Right lung (tissue), 5 donors: ENCODE results near the gene TIPRL. TPM values are rescaled to one million over a fixed set of nuclear protein-coding genes. Genes with fewer than 3 reads are reported as not detected.
"Not testable (repeated sequence)": the region's sequence is repeated elsewhere in the genome, so short reads cannot be mapped to it uniquely, and the experiment has no call there.

Source experiments
- DNase-seq, 2 donors: peaks; one replicate each; pipeline ENCODE4 v3.0.0-alpha.2; 2013
- polyA plus RNA-seq, 5 donors: library from polyadenylated mRNA; unstranded; fragments of 120-200 nt; gene quantifications; one replicate each; pipeline versions ENCODE4 v1.2.1 to v1.2.3, GENCODE V29; 2013; ENCODE audit warnings: inconsistent platforms in 1 of 5, low replicate concordance in 1 of 5; ENCODE audit not compliant: insufficient read length in 5 of 5, insufficient read depth in 1 of 5

TIPRL gene
- polyA plus RNA-seq, 5 donors: 45.4 to 62.3 (median 56.2) TPM

DNA sequence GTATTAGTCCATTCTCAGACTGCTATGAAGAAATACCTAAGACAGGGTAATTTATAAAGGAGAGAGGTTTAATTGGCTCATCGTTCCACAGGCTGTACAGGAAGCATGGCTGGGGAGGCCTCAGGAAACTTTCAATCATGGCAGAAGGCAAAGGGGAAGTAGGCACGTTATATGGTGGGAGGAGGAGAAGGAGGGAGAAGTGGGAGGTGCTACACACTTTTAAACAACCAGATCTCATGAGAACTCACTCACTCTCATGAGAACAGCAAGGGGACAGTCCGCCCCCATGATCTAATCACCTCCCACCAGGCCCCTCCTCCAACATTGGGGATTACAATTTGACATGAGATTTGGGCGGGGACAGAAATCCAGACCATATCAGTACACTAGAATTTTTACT, 24.1 kb upstream of the TIPRL start:
- DNase-seq: not testable (repeated sequence)

DNA sequence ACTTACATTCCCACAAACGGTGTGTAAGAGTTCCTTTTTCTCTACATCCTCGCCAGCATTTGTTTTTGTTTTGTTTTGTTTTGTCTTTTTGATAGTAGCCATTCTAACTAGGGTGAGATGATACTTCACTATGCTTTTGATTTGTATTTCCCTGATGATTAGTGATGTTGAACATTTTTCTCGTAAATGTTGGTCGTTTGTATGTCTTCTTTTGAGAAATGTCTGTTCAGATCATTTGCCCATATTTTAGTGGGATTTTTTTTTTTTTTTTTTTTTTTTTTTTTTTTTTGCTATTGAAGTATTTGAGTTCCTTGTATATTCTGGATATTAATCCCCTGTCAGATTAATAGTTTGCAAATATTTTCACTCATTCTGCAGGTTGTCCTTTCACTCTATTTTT, 22.9 kb upstream of the TIPRL start:
- no peak for DNase-seq

DNA sequence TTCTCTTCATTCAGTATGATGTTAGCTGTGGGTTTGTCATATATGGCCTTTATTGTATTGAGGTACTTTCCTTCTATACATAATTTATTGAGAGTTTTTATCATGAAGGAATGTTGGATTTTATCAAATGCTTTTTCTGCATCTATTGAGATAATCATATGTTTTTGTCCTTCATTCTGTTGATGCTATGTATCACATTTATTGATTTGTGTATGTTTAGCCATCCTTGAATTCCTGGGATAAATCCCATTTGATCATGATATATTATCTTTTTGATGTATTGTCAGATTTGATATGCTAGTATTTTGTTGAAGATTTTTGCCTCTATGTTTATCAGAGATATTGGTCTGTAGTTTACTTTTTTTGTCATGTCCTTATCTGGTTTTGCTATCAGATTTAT, 21.1 kb upstream of the TIPRL start:
- DNase-seq: no peak

DNA sequence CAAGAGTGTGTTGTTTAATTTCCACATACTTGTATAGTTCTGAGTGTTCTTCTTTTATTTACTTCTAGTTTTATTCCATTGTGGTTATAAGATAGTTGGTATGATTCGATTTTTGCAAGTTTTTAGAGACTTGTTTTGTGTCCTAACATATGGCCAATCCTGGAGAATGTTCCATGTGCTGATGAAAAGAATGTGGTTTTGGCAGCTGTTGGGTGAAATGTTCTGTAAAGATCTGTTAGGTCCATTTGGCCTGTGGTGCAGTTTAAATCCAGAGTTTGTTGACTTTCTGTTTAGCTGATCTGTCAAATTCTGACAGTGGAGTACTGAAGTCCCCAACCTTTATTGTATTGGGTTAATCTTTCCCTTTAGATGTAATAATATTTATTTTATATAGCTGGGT, 19.5 kb upstream of the TIPRL start:
- DNase-seq: no peak

DNA sequence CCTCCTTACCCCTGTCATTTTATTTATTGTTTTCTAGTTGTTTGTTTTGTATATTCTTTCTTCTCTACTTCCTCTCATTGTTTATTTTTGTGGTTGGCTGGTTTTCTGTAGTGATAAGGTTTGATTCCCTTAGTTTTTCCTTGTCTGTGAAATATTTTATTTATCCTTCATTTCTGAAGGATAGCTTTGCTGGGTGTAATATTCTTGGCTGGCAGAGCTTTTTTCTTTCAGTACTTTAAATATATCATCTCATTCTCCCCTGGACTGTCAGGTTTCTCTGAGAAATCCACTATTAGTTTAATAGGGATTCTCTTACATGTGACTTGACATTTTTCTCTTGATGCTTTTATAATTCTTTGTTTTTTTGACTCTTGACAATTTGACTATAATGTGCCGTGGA, 18.8 kb upstream of the TIPRL start:
- DNase-seq: no peak

DNA sequence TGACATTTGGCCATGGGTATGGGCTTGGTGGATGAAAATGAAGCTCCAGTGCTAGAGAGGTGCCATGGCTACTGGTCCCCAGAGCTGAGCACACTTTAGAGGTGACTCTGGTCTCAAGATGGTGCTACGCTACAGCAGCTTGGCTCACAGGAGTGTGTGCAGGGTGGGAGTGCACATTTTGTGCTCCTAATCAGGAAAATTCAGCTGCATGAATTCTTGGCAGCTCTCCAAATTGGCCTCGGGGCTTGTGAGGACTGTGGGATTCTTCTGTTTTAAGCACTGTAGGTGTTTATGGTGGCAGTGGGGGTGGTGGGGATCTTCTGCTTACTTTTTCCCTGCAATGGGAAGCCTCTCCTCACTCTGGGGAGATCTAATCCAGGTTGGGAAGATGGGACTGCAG, 17.3 kb upstream of the TIPRL start:
- DNase-seq: no peak

DNA sequence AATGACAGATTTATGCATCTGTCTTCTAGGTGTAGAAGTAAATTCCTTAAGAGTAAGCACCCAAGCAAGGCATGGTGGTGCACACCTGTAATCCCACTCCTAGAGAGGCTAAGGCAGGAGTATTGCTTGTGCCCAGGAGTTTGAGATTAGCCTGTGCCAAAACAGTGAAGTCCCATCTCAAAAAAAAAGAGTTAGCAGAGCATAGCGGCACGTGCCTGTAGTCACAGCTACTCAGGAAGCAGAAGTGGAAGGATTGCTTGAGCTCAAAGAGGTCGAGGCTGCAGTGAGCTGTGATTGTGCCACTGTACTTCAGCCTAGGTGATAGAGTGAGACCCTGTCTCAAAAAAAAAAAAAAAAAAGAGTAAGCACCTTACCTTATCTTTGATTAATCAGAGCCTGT, 15.1 kb upstream of the TIPRL start:
- no peak for DNase-seq

DNA sequence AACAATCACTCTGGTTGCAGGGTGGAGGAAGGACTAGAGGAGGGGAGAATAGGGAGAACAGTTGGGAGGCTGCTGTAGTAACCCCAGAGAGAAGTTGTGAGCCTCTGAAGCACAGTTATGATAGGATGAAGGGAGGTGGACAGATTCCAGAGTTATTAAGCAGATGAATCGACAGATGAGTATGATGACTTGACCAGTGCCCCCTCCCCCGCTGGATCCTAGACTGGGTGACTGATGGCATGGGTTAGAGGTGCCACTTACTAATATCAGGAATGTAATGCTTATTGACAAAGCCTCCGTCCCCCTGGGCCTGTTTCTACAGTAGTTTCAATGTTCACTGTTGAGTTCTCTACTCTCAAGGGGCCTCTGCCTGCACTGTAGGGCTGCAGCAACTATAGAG, 14.0 kb upstream of the TIPRL start:
- DNase-seq: no peak

DNA sequence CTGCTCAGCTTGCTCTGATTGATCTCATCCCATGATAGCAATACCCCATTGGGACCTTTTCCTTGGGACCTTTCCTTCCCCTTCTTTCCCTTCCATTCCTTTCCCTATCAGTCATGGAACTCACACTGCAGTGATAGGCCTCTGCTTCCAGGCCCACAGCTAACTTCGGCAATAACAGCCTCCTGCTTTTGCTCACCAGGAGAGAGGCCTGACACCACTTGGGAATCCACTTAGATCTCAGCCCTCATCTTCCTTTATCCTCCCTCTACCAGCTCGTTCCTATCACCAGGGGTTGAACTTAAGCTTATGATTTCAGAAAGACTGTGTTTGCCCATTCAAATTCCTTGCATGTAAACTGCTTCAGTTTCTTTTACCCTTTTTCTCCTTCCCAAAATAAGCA, 11.0 kb upstream of the TIPRL start:
- no peak for DNase-seq

DNA sequence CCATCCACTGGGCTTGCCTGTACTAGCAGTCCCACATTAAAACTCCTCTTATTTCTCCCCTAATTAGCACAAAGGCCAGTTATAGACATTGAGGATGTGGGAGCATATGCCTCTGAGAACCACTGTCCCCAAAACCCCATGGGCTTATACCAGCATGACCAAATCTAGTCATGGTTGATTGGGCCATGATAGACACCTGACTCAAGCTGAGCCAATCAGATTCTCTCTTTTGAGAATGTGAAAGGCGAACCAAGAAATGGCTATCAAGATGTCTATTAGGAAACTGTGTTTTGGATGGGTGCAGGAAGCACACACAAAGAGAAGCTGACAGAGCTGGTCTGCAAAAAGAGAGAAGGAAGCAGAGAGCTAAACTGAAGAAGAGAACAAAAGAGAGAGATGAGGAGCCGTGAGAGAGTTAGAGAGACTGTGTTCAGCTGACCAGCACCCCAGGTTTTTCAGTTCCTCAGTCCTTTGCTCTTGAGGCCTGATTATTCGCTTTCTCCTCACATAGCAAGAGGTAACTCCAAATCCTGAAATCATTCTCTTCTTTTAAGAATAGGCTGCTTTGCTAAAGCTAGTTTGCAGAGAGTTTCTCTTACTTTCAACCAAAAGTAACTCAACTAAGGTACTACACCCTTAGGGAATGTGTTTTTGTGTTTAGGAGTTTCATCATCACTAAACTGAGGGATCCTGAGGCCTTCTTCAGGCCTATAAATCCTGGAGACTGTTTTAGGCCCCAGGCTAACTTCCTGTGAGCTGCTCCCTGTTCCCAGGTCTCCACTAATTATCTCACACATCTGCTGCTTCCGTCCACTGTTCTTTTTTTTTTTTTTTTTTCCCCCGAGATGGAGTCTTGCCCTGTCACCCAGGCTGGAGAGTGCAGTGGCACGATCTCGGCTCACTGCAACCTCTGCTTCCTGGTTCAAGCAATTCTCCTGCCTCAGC, 7.9 kb upstream of the TIPRL start:
- DNase-seq: no peak

DNA sequence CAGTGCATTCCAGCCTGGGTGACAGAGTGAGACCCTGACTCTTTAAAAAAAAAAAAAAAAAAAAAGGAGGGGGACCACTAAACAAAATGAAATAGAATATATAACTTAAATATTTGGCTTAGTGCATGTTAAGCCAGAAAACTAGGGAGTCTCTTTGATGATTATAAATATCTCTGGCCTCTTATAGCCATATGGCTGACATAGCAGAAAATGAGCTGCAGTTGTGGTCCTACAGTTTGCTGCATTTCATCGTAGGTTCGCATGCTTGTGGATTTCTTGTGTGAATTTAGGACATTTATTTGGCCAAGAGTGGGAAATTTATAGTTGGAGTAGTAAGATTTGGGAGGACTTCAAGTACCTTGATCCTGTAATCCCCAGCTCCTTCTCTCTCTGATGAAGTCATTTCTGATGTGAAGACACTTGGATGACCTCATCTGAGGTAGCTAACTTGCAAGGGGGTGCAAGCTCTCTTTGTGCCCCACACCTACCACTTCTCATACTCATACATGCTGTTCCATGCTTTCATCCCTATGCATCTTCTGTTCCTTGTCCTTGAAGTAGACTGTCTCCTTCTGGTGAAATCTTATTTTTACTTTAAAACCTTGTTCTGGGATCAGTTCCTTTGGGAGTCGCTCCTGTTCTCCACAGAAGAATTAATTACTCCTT, 6.4 kb upstream of the TIPRL start:
- DNase-seq: no peak

DNA sequence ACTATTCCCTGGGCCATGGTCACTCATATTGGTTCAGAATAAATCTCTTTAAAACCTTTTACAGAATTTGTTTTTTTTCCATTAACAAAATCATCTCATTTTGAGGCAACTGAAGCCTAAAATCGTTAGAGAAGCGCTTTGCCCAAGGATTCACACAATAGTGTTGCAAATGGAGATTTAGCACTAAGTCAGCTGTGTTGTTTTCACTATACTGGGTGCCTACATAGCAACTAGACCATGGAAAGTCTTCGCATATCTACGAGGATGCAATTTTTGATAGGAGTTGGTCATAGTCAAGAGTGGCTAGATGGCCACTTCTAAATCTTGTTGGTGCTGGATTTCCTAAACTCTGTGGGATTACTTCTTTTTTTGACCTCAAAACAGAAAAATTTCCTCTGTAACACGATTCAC, 530 bp upstream of the TIPRL start:
- no peak for DNase-seq

DNA sequence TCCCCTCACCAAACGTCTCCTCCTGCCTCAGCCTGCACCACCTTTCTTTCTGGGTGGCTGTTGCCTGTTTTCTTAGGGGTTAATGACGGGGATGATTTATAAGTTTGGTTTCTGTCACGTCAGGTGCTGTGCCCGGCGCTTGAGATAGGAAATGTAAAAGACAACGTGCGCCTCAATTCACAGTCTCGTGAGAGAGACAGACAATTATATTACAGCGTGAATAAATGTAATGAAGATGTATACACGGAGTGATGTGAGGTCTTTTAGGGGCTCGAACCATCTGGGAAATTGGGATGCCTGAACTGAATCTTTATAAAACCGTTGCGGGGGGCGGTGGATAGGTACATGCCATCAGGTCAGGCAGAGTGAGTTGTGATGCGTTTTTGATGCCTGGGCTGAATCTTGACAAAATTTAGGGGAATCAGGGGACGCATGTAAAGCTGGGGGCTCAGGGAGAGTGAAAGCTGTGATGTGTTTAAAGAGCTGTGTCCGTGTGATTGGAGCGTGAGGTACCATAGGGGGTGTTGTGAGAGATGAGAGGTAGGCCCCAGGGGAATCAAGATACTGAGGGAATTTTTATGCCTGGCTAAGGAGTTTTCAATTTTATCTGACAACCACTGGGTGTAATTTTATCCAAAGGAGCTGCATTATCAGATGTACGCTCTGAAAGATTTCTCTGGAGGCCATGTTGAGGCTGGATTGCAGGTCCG, 831 bp downstream of the TIPRL start:
- DNase-seq: peak in 1 of 2 donors; percentile 12

DNA sequence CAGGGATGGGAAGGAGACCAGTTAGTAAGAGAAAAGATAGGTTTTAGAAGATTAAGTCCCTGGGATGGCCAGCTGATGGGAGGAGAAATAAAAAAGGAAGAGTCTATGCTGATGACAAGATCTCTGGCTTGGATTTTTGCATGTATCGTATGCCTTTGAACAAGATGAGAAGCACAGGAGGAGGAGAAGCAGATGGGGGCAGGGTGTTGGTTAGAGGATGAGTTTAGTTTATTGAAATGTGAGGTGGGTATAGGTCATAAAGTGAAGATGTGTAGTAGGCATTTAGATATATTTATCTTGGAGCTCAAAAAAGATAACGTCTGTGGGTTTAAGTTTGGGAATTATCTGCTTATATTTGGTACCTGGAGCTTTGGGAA, 1.4 kb downstream of the TIPRL start:
- DNase-seq: no peak

DNA sequence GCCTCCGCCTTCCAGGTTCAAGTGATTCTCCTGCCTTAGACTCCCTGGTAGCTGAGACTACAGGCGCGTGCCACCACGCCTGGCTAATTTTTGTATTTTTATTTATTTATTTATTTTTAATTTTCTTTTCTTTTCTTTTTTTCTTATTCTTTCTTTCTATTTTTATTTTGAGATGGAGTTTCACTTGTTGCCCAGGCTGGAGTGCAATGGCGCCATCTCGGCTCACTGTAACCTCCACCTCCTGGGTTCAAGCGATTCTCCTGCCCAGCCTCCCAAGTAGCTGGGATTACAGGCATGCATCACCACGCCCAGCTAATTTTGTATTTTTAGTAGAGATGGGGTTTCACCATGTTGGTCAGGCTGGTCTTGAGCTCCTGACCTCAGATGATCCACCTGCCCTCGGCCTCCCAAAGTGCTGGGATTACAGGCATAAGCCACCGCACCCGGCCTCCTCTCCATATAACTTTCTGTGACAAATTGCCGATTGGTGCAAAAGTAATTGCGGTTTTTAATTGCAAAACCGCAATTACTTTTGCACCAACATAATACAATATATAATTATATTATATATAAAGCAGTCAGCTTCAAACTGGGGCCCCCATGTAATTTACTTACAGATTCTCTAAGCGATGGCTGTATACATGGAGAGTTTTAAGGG, 2.4 kb downstream of the TIPRL start:
- DNase-seq: not testable (repeated sequence)

DNA sequence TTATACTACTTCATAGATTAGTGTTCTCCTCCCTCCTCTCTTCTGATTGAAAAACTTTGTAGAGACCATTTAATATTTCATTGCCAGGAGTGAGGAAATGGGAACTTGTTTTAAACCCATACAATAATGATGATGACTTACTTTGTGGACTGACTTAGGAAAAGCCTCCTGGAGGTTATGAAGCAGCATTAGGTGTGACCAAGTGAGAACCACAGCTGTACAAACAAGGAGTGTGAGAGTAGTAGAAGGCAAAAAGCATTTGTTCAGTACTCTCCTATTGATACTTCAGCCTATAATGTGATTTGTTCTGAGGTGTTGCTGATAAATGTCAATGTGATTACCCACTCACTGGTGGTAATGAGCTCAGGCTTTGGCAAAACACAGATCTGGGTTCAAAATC, 8.4 kb downstream of the TIPRL start:
- DNase-seq: no peak

DNA sequence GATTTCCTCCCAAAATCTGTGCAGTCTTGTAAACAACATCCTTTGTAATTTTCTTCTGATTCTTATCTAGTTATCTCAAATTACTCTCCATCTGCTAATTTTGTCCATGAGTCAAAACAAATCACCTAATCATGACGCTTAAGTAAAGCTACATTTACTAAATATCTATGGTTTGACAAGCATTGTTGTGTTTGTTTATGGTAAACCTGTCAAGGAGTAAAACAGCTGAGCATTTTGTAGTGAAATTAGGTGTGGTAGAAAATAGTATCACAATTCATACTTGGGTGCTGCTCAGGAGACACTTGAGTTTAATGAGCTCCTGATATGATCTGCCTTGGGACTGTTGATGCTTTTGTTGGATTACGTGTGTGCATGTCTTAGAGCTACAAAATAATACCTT, 11.6 kb downstream of the TIPRL start:
- DNase-seq: peak in 1 of 2 donors; percentile 6

DNA sequence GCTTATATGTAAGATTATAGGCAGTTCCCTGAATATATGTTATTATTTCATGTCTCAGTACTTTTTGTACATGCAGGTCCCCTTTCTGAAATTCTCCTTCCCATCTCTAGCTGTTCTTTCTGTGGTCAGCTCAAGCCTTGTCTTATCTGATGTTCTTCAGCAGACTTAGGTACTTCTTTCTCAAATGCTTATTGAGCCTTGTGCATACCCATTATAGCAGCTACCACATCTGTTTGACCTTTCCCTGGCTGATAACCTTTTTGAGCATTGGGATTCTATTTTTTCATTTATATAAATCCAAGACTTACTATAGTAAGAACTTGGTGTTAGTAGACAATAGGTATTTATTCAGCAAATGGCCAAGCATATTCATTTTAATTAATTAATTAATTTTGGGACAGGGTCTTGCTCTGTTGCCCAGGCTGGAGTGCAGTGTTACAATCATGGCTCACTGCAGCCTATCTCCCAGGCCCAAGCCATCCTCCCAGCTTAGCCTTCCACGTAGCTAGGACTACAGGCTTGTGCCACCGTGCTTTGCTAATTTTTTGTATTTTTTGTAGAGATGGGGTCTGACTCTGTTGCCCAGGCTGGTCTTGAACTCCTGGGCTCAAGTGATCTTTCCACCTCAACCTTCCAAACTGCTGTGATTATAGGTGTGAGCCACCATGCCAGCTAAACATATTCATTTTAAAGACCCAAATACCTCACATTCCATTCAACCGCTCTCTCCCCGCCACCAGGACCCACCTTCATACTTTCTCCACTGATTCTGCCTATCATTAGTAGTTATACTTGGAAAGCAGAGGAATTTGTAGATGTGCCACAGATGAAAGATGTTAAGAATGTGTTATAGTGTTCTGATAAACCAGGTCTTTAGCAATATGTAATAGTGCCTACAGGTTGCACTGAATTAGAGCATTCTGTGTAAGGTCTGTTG, 16.7 kb downstream of the TIPRL start:
- DNase-seq: no peak

DNA sequence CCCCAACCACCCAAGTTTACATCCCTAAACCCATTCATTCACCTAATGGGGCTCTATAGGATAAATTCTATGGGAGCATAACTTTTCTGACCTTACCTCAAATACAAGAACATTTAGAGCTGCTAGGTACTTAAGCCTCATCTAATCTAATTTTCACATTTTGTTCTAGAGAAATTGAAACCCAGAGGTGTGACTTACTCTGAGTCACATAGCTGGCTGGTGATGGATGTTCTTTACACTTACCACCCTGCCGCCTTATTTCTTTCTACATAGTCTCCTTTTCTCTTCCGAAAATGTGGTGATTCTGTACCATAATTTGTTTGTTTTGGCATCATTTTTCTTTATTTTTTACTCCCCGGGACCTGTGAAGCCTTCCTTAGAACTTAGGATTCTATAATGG, 20.3 kb downstream of the TIPRL start:
- no peak for DNase-seq

DNA sequence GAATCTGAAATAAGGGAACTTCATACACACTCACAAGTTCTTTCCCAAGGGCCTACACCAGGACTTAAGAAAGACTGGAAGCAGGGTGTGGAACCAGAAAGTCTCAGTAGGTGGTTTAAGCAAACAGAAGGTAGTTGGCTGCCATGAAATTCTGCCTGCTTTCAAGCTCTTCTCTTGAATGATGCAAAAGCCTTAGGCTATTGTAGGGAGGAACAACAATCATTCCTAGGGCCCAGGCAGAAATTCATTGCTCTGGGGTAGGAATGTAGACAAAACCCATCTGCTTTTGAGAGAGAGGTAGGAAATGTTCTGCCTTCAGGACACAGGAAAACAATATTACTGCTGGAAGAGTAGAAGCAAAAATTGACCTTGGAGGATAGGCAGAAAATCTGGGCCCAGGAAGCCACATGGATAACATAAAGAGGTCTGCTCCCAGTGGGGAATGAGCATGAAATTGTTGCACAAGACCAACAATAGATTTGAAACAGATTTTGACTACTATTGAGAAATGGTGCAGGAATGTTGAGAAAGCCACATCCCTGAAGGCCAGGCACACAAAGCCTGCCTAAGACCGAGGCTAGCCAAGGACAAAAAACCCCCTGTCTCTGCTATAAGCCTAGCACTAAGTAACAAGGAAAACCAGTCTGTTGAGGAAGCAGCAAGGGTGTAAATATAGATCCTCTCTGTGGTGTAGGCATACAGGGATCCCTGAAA, 24.3 kb downstream of the TIPRL start:
- no peak for DNase-seq
